GM12873 (cell line): Measurements from ENCODE around the gene SPACA7.

Experiments
- CTCF ChIP-seq: IDR thresholded peaks from 2 replicates; pipeline ENCODE4 v1.5.1; 2012; ENCODE audit warnings: low read depth, mild to moderate bottlenecking, moderate library complexity, low read length, control low read depth; ENCODE audit not compliant: insufficient read depth; ENCODE audit errors: missing control alignments

SPACA7 gene

DNA sequence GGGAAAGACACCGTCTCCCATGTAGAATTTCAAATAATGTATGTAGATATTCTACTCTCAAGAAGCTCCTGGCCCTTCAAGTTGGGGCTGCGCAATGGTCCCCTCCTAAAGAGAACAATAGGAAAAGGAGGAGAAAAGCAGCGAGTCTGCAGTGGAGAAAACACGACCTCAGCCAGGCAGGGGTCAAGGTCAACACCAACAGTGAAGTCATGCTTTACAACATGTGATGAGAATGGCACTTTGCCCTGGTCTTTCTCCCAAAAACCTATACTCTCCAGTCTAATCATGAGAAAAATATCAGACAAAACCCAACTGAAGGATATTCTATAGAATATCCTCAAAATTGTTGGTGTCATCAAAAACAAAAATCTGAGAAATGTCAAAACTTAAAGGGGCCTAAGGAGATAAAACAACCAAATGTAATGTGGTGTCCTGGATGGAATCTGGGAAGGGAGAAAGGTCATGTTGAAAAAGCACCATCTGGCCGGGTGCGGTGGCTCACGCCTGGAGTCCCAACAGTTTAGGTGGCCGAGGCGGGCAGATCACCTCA is 101.0 kb downstream of the SPACA7 start:
- TF ChIP-seq CTCF: no peak

DNA sequence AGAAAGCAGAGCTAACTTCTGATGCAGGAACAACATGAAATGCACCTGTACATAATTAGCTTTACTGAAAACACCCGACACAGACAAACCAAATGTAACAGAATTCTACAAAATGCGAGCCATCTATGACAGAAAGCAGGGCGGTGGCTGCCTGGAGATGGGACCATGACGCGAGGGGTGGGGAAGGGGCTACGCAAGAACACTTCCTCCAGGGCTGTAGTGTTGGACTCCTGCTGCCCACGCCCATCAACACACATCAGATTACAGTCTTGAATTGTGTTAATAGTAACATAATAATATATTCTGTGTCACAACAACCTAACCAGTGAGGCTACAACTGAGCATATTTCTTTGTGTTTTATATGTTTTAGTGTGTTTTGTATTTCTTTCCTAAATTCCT is 103.2 kb downstream of the SPACA7 start:
- no peak for TF ChIP-seq CTCF

DNA sequence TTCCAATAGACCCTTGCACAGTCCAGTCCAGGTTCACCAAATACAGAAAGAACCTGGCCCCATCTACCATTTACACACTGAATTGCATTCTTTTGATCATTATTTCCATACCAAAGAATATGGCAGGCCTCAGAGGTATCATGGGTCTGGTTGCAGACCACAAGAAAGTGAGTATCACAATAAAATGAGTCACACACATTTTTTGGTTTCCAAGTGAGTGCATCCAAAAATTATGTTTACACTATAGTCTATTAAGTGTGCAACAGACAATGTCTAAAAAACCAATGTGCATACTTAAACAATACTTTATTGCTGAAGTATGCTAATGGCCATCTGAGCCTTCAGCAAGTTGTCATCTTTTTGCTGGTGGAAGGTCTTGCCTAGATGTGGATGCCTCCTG is 105.3 kb downstream of the SPACA7 start:
- TF ChIP-seq CTCF: no peak

DNA sequence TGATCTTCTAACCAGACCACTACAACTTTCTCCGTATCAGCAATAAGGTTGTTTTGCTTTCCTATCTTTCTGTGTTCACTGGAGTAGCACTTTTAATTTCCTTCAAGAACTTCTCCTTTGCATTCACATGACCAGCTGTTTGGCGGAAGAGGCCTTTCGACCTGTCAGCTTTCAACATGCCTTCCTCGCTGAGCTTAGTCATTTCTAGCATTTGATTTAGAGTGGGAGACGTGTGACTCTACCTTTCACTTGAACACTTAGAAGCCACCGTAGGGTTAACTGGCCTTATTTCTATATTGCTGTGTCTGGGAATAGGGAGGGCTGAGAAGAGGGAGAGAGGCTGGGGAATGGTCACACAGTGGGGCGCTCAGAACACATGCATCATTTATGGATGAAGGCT is 107.1 kb downstream of the SPACA7 start:
- no peak for TF ChIP-seq CTCF
